HL-60/S4 (cell line): ENCODE measurements around the gene GPR83.
"Not testable (repeated sequence)": the region's sequence is repeated elsewhere in the genome, so short reads cannot be mapped to it uniquely, and the experiment has no call there.

ENCODE experiments used
- in situ Hi-C: fragments of 300-500 bp; cut with MboI; formaldehyde crosslinking; loops from 2 replicates; pipeline ENCODE4 v1.14.3; 2022; ENCODE audit warnings: low sequenced_read_pairs

The GPR83 gene

GRCh38 chr11:94376841-94377240 lies 24.4 kb downstream of the GPR83 start:
- in situ Hi-C loops, result no loop called here

GRCh38 chr11:94370576-94370975 lies 30.6 kb downstream of the GPR83 start:
- in situ Hi-C loops, result not testable (repeated sequence)

GRCh38 chr11:94350850-94351563 lies 50.2 kb downstream of the GPR83 start:
- in situ Hi-C loops, result not testable (repeated sequence)

GRCh38 chr11:94346311-94346710 lies 54.9 kb downstream of the GPR83 start:
- in situ Hi-C loops, result not testable (repeated sequence)

GRCh38 chr11:94343495-94343894 lies 57.7 kb downstream of the GPR83 start:
- in situ Hi-C loops, result no loop called here

- in situ Hi-C loops, result no loop called here
Observed at GRCh38 chr11:94342250-94342649, 59.0 kb downstream of the GPR83 start.

GRCh38 chr11:94338651-94339050 lies 62.6 kb downstream of the GPR83 start:
- in situ Hi-C loops, result no loop called here

GRCh38 chr11:94336033-94336432 lies 65.2 kb downstream of the GPR83 start:
- in situ Hi-C loops, result no loop called here

GRCh38 chr11:94332814-94333213 lies 68.4 kb downstream of the GPR83 start:
- in situ Hi-C loops, result no loop called here

GRCh38 chr11:94330789-94331188 lies 70.4 kb downstream of the GPR83 start:
- in situ Hi-C loops, result no loop called here

GRCh38 chr11:94329501-94329900 lies 71.7 kb downstream of the GPR83 start:
- in situ Hi-C loops, result loop anchor here (10.0 kb wide), 1 partner anchor 175 kb away; no protein-coding TSS in a partner anchor

GRCh38 chr11:94328587-94329080 lies 72.6 kb downstream of the GPR83 start:
- in situ Hi-C loops, result loop anchor here (10.0 kb wide), 1 partner anchor 176 kb away; no protein-coding TSS in a partner anchor
